Measurements from ENCODE around the gene C19orf73.
"Not testable (repeated sequence)": the region's sequence is repeated elsewhere in the genome, so short reads cannot be mapped to it uniquely, and the experiment has no call there.

Gene C19orf73

DNA sequence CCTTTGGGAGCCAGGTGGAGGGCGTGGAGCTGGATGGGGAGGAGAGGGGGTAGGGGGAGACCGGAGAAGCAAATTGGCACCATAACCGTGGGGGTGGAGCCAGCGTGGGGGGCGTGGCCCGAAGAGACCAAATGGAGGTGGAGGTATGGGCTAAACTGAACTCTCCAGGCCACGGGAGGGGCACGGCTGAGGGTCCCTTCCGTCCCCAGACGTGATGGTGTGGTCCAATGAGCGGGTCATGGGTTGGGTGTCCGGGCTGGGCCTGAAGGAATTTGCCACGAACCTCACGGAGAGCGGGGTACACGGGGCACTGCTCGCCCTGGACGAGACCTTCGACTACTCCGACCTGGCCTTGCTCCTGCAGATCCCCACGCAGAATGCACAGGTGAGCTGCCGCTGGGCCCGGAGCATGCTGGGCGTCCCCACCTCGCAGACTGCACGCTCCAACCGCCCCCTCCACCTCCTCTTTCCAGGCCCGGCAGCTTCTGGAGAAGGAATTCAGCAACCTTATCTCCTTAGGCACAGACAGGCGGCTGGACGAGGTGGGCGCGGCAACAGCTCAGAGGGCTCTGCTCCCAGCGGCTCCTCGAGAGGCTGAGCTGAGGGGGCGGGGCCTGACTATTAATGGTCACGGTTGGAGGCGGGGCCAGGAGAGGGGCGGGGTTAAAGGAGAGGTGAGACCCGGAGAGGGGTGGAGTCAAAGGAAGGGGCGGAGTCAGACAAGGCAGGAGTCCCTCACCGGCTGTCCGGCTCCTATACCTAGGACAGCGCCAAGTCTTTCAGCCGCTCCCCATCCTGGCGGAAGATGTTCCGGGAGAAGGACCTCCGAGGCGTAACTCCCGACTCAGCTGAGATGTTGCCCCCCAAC lies 30.1 kb upstream of the C19orf73 start:
- ATAC-seq = peak; percentile 50 to 66

GRCh38 chr19:49148044-49148682 lies 29.2 kb upstream of the C19orf73 start:
- no peak for ATAC-seq

DNA sequence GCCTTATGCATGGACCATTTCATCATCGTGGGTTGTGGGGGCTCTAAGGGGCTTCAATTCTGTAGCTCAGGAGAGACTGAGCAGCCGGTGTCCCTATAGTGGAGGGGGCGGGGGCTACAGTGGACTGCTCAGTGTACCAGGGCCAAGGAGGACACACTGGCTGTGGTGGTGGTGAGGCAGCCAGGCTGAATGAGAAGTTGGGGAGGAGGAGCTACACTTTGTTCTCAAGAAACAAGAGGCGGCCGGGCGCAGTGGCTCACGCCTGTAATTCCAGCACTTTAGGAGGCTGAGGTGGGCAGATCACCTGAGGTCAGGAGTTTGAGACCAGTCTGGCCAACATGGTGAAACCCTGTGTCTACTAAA lies 27.4 kb upstream of the C19orf73 start:
- not testable (repeated sequence) for ATAC-seq

DNA sequence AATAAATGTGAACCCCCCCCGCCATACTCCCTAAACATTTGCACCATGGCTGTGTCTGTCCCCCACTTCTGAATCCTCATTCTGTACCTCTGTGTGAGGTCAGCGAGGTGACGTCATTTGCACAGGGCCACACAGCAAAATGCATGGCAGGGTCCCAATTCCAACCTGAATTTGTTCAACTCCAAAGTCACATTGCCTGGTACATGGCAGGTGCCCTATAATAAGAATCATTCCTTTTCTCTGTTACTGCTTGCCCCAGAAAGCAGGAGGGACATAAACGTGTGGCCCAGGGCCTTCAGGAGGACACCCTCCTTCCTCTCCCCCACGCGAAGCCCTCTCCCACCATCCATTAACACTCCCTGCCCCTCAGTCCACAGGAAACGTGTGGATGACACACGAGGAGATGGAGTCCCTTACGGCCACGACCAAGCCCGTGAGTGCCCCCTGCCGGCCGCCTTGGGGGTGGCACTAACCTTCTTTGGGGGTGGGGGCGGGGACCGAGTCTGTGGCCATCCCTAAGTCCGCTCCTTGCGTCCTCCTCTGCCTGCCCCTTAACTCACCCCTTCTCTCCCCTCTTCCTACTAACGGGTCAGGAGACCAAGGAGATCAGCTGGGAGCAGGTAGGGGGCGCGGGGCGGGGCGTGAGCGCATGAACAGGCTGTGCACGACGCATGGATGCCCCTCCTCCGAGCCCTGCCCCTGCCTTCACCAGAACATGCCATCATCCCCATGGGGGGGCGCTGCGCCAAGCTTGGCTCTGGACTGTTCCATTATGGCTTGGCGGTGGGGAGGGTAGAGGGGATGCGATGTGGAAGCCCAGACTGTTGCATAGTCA lies 26.8 kb upstream of the C19orf73 start:
- ATAC-seq = peak; percentile 47 to 53

DNA sequence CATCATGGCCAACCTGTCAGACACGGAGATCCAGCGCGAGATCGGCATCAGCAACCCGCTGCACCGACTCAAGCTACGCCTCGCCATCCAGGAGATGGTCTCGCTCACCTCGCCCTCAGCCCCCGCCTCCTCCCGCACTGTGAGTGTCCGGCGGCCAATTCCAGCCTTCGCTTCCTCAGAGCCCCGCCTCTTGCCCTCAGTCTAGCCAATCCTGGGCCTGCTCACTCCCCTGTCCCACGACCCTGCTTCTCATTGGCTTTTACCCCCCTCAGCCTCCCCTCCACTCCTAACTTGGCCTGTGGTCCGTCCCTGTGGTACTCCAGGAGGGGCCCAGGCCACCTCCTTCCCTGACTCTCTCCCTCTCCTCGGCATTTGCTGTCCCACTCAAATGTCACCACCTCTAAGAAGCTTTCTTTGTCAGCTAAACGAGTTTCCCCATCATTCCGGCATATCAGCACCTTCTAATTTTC lies 24.0 kb upstream of the C19orf73 start:
- ATAC-seq = peak; percentile 91 to 92

DNA sequence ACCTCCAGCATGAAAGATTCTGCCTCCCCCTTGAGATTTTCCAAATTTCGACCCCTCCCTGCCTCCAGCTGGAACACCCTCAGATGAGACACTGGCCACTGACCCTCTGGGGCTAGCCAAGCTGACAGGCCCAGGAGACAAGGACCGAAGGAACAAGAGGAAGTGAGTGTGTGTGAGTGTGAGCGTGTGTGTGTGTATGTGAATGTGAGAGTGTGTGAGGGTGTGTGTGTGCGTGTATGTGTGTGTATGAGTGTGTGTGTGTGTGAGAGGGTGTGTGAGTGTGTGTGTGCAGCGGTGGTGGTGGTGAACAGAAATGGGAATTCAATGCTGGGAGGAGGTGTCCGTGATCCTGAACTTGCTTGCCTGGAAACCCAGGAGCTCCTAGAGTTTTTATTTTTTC lies 22.4 kb upstream of the C19orf73 start:
- no peak for ATAC-seq

DNA sequence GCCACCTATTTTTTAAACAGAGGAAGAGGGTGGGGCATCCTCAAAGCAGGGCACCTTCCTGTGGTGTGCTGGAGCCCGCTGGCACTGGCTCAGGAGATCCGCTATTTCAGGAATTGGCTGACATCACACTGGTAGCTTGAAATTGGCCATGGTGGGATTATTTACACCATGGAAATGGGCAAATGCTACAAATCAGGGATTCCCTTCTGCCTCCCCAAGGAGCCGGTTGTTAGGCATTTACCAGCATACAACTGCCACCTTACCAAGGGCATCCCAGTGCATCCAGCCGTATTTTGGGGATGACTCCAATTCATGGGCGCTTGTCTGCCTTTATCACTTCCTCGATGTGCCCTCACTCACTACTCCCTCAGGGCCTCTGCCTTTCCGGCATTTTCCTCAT lies 22.0 kb upstream of the C19orf73 start:
- no peak for ATAC-seq

- no peak for ATAC-seq
Observed at GRCh38 chr19:49136771-49137171, 17.8 kb upstream of the C19orf73 start.

- no peak for ATAC-seq
Observed at GRCh38 chr19:49135686-49136085, 16.7 kb upstream of the C19orf73 start.

DNA sequence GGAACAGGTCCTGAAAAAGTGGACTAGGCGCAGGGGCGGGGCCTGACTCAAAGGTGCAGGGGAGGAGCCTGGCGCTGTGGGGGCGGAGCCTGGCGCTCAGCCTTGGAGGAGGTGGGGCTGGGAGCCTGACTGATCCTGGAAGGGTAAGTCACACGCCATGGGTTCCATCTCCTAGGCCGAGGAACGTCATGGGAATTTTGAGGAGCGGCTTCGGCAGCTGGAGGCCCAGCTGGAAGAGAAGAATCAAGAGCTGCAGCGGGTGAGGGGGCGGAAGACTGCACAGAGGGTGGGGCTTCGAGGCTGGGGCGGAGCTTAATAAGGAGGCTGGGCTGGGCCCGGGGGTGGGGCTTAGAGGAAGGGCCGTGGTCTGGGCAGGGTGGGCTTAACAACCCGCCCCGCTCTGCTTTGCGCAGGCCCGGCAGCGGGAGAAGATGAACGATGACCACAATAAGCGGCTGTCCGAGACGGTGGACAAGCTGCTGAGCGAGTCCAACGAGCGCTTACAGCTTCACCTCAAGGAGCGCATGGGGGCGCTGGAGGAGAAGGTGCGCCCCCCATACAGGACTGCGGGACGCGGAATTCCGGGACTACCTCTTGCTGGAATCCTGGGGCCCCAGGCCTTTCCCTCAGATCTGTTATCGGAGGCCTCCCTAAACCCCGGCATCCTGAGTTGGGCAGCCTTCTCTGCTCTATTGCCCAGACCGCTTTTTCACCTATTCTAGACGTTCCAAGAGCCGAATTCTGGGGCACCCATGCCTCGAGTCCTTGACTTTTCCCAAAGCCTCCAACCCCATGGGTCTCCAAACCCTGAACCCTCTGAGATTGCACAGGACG lies 14.9 kb upstream of the C19orf73 start:
- peak; percentile 59 to 65 for ATAC-seq

DNA sequence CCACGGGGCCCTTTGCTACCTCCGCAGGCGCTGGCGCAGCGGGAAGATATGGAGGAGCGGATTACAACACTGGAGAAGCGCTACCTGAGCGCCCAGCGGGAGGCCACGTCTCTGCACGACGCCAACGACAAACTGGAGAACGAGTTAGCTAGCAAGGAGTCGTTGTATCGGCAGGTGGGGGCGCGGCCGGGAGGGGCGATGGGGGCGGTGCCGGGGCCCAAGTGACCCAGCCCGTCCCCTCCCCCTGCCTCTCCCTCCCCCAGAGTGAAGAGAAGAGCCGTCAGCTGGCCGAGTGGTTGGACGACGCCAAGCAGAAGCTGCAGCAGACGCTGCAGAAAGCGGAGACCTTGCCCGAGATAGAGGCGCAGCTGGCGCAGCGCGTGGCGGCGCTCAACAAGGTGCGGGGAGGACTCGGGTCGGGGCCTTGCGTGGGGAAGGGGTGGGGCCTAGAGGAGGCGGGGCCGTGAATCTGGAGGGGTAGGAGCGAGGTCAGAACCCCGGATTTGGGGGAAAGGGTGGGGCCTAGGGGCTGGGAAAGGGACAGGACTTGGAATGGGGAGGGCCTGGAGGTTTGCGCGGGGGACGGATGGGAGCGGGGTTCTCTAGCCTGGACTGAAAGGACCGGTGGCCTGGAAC lies 14.1 kb upstream of the C19orf73 start:
- no peak for ATAC-seq

- no peak for ATAC-seq
Observed at GRCh38 chr19:49130325-49130724, 11.4 kb upstream of the C19orf73 start.

DNA sequence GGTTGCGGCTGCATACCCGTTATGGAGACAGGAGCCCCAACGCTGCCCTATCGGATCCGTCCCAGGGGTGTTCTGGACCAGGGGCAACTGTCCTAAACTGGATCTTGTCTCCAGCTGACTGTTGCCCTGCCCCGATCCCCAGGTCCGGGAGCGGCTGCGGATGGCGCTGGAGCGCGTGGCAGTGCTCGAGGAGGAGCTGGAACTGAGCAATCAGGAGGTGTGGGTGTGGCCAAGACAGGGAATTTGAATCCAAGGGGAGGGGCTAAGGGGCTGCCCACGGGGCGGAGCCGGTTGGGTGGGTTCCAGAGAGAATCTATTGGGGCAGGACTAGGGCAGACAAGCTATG lies 10.3 kb upstream of the C19orf73 start:
- ATAC-seq = no peak

GRCh38 chr19:49128545-49129237 lies 9.7 kb upstream of the C19orf73 start:
- no peak for ATAC-seq

DNA sequence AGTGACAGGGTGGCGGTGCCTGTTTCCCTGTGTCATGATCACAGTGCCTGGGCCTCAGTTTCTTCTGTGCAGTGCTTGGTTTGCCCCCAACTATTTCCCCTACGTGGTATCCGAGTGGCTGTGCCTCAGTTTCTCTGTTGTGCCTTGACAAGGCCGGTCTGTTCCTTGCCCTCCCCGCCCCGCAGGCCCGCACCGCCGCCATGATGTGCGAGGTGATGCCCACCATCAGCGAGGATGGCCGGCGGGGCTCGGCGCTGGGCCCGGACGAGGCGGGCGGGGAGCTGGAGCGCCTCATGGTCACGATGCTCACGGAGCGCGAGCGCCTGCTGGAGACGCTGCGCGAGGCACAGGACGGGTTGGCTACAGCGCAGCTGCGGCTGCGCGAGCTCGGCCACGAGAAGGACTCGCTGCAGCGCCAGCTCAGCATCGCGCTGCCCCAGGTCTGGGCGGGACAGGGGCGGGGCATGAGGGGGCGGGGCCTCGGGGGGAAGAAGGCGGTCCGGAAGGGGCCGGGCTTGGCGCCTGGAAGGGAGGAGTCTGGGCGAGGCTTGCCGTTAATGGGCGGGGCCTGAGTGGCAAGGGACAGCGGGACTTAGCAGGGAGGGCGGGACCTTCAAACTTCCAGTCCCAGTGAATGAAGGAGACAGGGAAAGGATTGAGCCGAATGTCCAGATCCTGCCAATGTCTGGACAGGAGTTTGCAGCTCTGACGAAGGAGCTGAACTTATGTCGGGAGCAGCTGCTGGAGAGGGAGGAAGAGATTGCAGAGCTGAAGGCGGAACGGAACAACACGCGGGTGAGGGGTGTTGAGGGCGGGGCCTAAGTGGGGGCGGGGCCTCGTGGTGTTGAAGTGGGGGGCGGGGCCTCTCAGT lies 9.0 kb upstream of the C19orf73 start:
- peak; percentile 92 to 95 for ATAC-seq

DNA sequence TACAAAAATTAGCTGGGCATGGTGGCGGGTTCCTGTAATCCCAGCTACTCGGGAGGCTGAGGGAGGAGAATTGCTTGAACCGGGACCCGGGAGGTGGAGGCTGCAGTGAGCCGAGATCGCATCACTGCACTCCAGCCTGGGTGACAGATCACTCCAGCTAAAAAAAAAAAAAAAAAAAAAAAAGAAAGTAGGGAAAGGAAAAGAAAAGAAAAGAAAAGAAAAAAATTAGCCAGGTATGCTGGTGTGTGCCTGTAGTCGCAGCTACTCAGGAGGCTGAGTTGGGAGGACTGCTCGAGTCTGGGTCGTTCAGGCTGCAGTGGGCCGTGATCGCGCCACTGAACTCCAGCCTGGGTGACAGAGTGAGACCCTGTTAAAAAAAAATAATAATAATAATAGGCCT lies 8.3 kb upstream of the C19orf73 start:
- not testable (repeated sequence) for ATAC-seq

GRCh38 chr19:49126575-49126974 lies 7.6 kb upstream of the C19orf73 start:
- ATAC-seq = no peak

DNA sequence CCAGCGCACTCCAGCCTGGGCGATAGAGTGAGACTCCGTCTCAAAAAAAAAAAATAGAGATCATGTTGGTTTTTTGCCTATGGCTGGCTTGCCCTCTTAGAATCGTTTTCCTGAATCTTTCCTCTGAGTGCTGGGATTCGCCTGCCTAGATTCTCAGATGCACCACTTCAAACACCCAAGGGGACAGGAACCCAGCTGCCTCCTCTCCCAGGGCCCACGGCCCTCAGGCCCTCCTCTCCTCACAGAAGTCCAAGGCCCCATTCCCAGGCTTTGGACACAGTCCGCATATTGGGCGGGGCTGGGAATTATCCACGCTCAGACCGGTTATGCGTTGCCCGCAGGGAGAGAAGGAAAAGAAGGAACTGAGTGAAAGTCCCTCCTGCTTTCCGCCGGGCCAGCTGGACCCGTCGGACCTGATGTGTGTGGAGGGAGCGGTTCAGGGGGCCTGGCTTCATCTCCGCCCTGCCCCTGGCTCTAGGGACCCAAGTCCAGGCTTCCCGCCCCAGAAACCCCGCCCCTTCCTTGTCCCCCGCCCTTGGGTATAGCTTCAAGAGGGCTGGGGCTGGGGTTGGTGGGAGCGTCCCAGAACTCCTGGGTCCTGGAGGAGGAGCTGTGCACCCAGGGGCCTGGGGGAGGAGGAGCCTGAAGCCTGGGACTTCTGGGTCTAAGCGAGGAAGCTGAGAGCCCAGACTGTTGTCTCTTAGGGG lies 6.2 kb upstream of the C19orf73 start:
- no peak for ATAC-seq

DNA sequence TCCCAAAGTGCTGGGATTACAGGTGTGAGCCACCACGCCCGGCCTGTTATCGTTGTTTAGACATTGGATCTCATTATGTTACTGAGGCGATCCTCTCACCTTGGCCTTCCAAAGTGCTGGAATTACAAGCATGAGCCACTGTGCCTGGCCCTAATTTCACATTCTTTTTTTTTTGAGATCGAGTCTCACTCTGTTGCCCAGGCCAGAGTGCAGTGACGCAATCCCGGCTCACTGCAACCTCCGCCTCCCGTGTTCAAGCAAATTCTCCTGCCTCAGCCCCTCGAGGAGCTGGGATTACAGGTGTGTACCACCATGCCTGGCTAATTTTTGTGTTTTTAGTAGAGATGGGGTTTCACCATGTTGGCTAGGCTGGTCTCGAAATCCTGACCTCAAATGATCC lies 4.3 kb upstream of the C19orf73 start:
- not testable (repeated sequence) for ATAC-seq

GRCh38 chr19:49121841-49122240 lies 2.9 kb upstream of the C19orf73 start:
- ATAC-seq = not testable (repeated sequence)
